Measurements from ENCODE around the gene NAXD.

Gene NAXD

DNA sequence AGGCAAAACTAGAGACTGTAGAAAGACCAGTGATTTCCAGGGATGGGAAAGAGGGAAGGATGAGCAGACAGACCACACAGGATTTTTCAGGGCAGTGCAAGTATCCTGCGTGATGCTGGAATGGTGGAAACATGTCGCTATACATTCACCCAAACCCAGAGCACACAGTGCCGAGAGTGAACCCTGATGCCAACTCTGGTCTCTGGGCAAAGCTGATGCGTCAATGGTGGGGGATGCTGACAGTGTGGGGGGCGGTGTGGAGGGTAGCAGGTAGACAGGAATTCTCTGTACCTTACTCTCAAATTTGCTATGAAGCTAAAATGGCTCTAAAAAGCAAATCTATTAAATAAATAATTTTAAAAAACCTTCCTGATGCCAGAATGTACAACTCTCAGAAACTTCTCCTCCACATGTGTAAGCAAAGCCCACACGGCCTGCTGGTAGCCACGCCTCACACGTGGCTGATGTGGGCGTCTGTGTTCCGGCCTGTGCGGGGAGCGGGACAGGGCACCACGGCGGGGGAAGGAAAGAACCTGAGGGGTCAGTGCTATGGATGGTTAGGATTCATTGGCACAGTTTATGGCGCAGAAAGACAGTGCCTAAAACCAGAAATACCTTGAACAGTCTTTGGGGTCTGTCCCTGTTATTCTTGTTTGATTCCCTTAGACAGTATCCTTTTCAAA, 66.7 kb downstream of the NAXD start:
- H3K4me3 ChIP-seq (replicated peaks; ENCODE audit: low read depth, low read length) = no peak overlapping the region
- TF ChIP-seq, protein P1, sequence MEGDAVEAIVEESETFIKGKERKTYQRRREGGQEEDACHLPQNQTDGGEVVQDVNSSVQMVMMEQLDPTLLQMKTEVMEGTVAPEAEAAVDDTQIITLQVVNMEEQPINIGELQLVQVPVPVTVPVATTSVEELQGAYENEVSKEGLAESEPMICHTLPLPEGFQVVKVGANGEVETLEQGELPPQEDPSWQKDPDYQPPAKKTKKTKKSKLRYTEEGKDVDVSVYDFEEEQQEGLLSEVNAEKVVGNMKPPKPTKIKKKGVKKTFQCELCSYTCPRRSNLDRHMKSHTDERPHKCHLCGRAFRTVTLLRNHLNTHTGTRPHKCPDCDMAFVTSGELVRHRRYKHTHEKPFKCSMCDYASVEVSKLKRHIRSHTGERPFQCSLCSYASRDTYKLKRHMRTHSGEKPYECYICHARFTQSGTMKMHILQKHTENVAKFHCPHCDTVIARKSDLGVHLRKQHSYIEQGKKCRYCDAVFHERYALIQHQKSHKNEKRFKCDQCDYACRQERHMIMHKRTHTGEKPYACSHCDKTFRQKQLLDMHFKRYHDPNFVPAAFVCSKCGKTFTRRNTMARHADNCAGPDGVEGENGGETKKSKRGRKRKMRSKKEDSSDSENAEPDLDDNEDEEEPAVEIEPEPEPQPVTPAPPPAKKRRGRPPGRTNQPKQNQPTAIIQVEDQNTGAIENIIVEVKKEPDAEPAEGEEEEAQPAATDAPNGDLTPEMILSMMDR (IDR thresholded peaks at IDR 0.05; ENCODE audit: insufficient read depth, low read length, poor library complexity, severe bottlenecking) = no peak
- DNase-seq (ENCODE audit: extremely low read depth, insufficient read length) = no peak
- H3K36me3 ChIP-seq (ENCODE audit: control insufficient read depth, insufficient read depth, low read length) = peaks cover 22% of the 10 kb centered on the region
- no peaks in the 10 kb centered on the region for H3K27me3 ChIP-seq (replicated peaks; ENCODE audit: control insufficient read depth, insufficient read depth, low read length)

DNA sequence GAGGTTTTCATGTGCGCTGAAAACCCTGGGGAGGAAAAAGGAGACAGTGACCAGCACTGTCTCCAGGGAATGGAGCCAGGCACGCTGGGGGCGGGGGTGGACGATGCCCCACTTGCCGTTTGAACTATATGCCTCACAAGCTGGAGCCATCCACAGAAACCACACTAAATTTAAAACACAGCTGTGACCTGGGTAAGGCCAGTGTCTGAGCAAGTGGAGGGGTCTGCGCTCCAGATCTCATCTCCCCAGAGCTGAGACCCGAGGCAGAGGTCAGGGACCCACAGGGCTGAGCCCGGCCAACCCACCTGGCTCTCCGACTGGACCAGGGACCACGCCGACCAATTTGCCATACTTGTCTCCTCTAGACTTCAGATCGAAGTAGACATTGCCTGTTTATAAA, 67.4 kb downstream of the NAXD start:
- no peak overlapping the region for H3K4me3 ChIP-seq (replicated peaks; ENCODE audit: low read depth, low read length)
- no peaks in the 10 kb centered on the region for H3K27me3 ChIP-seq (replicated peaks; ENCODE audit: control insufficient read depth, insufficient read depth, low read length)
- TF ChIP-seq, protein P1 (IDR thresholded peaks at IDR 0.05; ENCODE audit: insufficient read depth, low read length, poor library complexity, severe bottlenecking) = no peak
- no peak for DNase-seq (ENCODE audit: extremely low read depth, insufficient read length)
- peaks cover 24% of the 10 kb centered on the region for H3K36me3 ChIP-seq (ENCODE audit: control insufficient read depth, insufficient read depth, low read length)

DNA sequence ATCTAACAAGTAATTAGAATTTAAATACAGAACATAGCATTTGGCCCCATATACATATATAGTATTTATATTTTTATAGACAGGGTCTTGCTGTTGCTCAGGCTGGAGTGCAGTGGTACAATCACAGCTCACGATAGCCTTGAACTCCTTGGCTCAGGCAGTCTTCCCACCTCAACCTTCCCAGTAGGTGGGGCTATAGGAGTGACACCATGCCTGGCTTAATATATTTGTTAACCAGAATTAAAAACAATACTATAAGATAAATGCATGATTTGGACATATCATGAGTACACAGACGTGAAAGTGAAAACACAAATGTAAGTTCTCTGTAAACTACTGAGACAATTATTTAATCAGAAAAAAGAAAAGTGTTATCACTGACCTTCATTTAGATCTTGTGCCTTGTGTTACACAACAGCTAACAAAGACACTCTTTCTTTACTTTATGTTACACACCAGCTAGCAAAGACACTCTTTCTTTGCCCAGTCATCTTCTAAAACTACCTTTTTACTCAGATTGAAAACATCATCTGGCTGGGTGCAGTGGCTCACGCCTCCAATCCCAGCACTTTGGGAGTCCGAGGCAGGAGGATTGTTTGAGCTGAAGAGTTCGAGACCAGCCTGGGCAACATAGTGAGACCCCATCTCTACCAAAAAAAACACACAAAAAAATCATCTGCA, 68.0 kb downstream of the NAXD start:
- Histone ChIP-seq H3K27me3 (replicated peaks; ENCODE audit: control insufficient read depth, insufficient read depth, low read length) (no peaks in the 10 kb centered on the region), H3K4me3 (replicated peaks; ENCODE audit: low read depth, low read length) (no peak overlapping the region), H3K36me3 (ENCODE audit: control insufficient read depth, insufficient read depth, low read length) (peaks cover 21% of the 10 kb centered on the region)
- TF ChIP-seq, protein P1 (IDR thresholded peaks at IDR 0.05; ENCODE audit: insufficient read depth, low read length, poor library complexity, severe bottlenecking) = peak; percentile 8
- DNase-seq (ENCODE audit: extremely low read depth, insufficient read length) = no peak

DNA sequence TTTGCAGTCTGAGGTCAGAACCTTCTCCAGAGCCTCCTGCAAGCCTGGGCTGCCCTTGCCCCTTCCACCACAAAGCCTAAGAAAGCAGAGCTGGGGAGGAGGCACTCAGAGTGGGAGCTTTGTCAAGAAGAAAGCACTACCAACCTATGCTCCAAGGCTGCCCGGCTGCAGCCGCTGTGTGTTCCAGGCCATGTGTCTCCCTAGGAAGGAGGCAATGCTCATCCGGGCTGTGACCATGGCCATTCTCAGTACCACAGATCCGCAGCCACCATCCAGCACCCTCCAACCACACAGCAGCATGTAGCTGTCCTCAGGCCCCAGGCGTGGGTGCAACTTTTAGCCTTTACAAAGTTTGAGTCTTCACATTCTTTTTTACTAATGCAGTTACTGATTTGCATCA, 68.6 kb downstream of the NAXD start:
- H3K36me3 ChIP-seq (ENCODE audit: control insufficient read depth, insufficient read depth, low read length) = peaks cover 16% of the 10 kb centered on the region
- TF ChIP-seq, protein P1 (IDR thresholded peaks at IDR 0.05; ENCODE audit: insufficient read depth, low read length, poor library complexity, severe bottlenecking) = no peak
- no peak for DNase-seq (ENCODE audit: extremely low read depth, insufficient read length)
- no peak overlapping the region for H3K4me3 ChIP-seq (replicated peaks; ENCODE audit: low read depth, low read length)
- no peaks in the 10 kb centered on the region for H3K27me3 ChIP-seq (replicated peaks; ENCODE audit: control insufficient read depth, insufficient read depth, low read length)

DNA sequence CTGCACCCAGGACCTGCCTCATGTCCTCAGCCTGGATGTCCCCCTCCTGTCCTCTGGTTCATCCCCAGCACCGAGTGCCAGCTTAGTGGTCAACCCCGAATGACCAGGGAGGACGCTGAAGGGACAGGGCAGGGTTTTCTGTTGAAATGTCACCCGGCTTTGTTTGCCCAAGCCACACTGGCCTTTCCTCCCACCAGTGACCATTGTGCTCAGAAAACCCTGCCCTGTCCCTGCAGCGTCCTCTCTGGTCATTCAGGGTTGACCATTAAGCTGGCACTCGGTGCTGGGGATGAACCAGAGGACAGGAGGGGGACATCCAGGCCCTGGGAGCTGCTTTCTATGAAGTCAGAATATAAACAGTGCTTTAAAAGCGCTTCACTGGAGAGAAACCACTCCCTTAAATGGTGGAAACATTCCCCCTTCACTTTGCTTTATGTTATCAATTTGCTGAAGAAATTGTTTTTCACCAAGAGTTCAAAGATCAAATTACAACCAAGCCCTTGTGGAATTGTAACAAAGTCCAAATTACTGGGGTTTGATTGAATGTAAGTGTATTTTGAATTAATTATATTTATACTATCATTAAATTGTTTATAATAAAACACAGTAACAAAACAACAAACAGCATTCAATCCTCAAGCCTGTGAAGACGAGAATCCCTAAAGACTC, 69.2 kb downstream of the NAXD start:
- DNase-seq (ENCODE audit: extremely low read depth, insufficient read length) = no peak
- Histone ChIP-seq H3K36me3 (ENCODE audit: control insufficient read depth, insufficient read depth, low read length) (peaks cover 14% of the 10 kb centered on the region), H3K27me3 (replicated peaks; ENCODE audit: control insufficient read depth, insufficient read depth, low read length) (no peaks in the 10 kb centered on the region), H3K4me3 (replicated peaks; ENCODE audit: low read depth, low read length) (no peak overlapping the region)
- TF ChIP-seq, protein P1 (IDR thresholded peaks at IDR 0.05; ENCODE audit: insufficient read depth, low read length, poor library complexity, severe bottlenecking) = no peak

Measured in GM06990 (cell line).